ENCODE data around the gene ZNF827.

DNA sequence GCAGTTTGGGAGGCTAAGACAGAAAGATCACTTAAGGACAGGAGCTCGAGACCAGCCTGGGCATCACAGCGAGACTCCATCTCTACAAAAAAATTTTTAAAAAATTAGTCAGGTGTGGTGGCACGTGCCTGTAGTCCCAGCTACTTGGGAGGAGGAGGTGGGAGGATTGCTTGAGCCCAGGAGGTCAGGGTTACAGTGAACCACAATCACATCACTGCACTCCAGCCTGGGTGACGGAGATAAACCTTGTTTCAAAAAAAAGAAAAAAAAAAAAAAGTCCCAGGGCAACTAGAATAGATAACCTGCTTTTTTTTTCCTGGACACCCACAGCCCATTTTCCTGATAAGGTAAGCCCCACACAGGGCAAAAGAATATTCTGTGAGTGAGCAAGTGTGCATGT is 162.4 kb downstream of the ZNF827 start:
- TF ChIP-seq CTCF (IDR thresholded peaks at IDR 0.05; ENCODE audit: poor library complexity, severe bottlenecking) (no peak), POLR2AphosphoS5 (IDR thresholded peaks at IDR 0.05) (no peak), TAF1 (IDR thresholded peaks at IDR 0.05; ENCODE audit: low read depth) (no peak), EZH2 (IDR thresholded peaks at IDR 0.05; ENCODE audit: borderline replicate concordance, insufficient read depth, low read length, poor library complexity, severe bottlenecking) (no peak), MXI1 (conservative IDR thresholded peaks at IDR 0.05; ENCODE audit: poor library complexity, severe bottlenecking) (no peak), RAD21 (conservative IDR thresholded peaks at IDR 0.05) (no peak)
- TF ChIP-seq, protein P1, sequence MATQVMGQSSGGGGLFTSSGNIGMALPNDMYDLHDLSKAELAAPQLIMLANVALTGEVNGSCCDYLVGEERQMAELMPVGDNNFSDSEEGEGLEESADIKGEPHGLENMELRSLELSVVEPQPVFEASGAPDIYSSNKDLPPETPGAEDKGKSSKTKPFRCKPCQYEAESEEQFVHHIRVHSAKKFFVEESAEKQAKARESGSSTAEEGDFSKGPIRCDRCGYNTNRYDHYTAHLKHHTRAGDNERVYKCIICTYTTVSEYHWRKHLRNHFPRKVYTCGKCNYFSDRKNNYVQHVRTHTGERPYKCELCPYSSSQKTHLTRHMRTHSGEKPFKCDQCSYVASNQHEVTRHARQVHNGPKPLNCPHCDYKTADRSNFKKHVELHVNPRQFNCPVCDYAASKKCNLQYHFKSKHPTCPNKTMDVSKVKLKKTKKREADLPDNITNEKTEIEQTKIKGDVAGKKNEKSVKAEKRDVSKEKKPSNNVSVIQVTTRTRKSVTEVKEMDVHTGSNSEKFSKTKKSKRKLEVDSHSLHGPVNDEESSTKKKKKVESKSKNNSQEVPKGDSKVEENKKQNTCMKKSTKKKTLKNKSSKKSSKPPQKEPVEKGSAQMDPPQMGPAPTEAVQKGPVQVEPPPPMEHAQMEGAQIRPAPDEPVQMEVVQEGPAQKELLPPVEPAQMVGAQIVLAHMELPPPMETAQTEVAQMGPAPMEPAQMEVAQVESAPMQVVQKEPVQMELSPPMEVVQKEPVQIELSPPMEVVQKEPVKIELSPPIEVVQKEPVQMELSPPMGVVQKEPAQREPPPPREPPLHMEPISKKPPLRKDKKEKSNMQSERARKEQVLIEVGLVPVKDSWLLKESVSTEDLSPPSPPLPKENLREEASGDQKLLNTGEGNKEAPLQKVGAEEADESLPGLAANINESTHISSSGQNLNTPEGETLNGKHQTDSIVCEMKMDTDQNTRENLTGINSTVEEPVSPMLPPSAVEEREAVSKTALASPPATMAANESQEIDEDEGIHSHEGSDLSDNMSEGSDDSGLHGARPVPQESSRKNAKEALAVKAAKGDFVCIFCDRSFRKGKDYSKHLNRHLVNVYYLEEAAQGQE (IDR thresholded peaks at IDR 0.05; ENCODE audit: borderline replicate concordance), result no peak

Data from neural cell (in vitro differentiated cells).